Endothelial cell of umbilical vein (primary cell): ENCODE results near the gene GSPT1.
A peak's percentile ranks its signal among the peaks of the same experiment; 100 is the strongest.

ENCODE experiments used
- EZH2 ChIP-seq: IDR thresholded peaks from 2 replicates; pipeline ENCODE4 v1.6.1; 2012; ENCODE audit warnings: borderline replicate concordance, low read depth, mild to moderate bottlenecking, moderate library complexity, low read length, inconsistent platforms; ENCODE audit not compliant: severe bottlenecking
- GATA2 ChIP-seq: IDR thresholded peaks from 2 replicates; pipeline ENCODE4 v1.7.0; 2011; ENCODE audit warnings: low read depth, mild to moderate bottlenecking, moderate library complexity, mixed read lengths, low read length; ENCODE audit not compliant: insufficient read length, insufficient read depth
- JUN ChIP-seq: IDR thresholded peaks from 2 replicates; pipeline ENCODE4 v1.6.1; 2011; ENCODE audit warnings: borderline replicate concordance, low read depth; ENCODE audit not compliant: insufficient read length, insufficient read depth
- MYC ChIP-seq: IDR thresholded peaks from one replicate; pipeline ENCODE4 v1.6.1; 2011; ENCODE audit warnings: mild to moderate bottlenecking, low read depth, low read length
- POLR2A ChIP-seq: IDR thresholded peaks from 2 replicates; pipeline ENCODE4 v1.6.1; 2012; ENCODE audit warnings: low read depth, mild to moderate bottlenecking, control low read depth, low read length
- POLR2AphosphoS5 ChIP-seq: IDR thresholded peaks from 2 replicates; pipeline ENCODE4 v1.6.1; 2012; ENCODE audit warnings: low read depth, mild to moderate bottlenecking, control low read depth, low read length, moderate library complexity; ENCODE audit not compliant: insufficient read depth
- TF ChIP-seq, protein P1 (sequence below), 2 donors: IDR thresholded peaks; 1 replicate in 1 of 2; 2 replicates in 1 of 2; pipeline ENCODE4 v1.5.1; 2011; ENCODE audit warnings: low read length in 2 of 2, mild to moderate bottlenecking in 2 of 2, moderate library complexity in 2 of 2, control low read depth in 1 of 2, inconsistent platforms in 1 of 2, low read depth in 1 of 2; ENCODE audit not compliant: insufficient read depth in 1 of 2; ENCODE audit errors: extremely low read depth in 1 of 2
- TF ChIP-seq, protein P2 (sequence below): IDR thresholded peaks from 2 replicates; pipeline ENCODE4 v1.6.1; 2011; ENCODE audit not compliant: insufficient read depth, insufficient read length

DNA sequence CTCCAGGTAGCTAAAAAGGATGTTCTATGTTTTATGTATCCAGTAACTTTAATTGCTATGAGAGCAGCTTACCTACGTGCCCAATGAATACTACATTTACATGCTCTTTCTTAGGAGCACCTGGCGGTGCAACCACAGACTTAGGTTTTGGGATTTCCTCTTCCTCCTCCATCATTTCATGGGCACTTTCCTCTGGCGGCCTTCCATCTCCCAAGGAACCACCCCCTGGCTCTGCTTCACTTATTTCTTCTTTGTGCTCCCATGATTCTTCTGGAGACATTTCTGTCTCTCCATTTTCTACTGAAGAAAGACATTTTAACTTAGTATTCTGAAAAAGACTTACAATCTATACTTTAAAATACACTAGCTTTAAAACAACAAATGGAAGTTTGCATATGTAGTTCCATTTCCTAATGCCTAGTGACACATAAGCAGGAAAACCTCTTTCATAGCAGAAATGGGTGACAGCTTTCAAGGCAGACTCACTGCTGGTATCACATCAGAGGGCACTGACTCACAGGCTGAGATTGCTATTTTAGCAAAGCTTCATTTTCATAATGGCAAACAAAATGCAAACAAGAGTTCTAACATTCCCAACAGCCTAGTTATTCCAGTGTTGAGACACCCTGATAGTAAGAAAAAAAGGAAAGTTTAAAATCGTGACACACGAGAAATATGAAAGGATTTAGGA, 19.1 kb downstream of the GSPT1 start:
- no peak for TF ChIP-seq POLR2A
- no peak for TF ChIP-seq EZH2
- TF ChIP-seq, protein P1, sequence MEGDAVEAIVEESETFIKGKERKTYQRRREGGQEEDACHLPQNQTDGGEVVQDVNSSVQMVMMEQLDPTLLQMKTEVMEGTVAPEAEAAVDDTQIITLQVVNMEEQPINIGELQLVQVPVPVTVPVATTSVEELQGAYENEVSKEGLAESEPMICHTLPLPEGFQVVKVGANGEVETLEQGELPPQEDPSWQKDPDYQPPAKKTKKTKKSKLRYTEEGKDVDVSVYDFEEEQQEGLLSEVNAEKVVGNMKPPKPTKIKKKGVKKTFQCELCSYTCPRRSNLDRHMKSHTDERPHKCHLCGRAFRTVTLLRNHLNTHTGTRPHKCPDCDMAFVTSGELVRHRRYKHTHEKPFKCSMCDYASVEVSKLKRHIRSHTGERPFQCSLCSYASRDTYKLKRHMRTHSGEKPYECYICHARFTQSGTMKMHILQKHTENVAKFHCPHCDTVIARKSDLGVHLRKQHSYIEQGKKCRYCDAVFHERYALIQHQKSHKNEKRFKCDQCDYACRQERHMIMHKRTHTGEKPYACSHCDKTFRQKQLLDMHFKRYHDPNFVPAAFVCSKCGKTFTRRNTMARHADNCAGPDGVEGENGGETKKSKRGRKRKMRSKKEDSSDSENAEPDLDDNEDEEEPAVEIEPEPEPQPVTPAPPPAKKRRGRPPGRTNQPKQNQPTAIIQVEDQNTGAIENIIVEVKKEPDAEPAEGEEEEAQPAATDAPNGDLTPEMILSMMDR (IDR thresholded peaks at IDR 0.05; ENCODE audit: extremely low read depth in 1 of 2, insufficient read depth in 1 of 2, low read depth in 1 of 2, low read length in 2 of 2): no peak
- no peak for TF ChIP-seq POLR2AphosphoS5
- no peak for TF ChIP-seq MYC
- TF ChIP-seq GATA2: no peak
- TF ChIP-seq, protein P2, sequence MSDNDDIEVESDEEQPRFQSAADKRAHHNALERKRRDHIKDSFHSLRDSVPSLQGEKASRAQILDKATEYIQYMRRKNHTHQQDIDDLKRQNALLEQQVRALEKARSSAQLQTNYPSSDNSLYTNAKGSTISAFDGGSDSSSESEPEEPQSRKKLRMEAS: no peak
- TF ChIP-seq JUN: peak; percentile 17
